Measurements from ENCODE around the gene BFSP2.

GRCh38 chr3:133512416-133513089, 112.7 kb downstream of the BFSP2 start:
- TF ChIP-seq EZH2phosphoT487 (IDR thresholded peaks at IDR 0.05; ENCODE audit: borderline replicate concordance, low read length) (no peak), CTCF (IDR thresholded peaks at IDR 0.05; ENCODE audit: low read depth, low read length, poor library complexity, severe bottlenecking) (no peak)
